Thymus (tissue), 11 donors: ENCODE data around the gene MTMR6. TPM values are rescaled to one million over a fixed set of nuclear protein-coding genes. Genes with fewer than 3 reads are reported as not detected.

Experiments
- DNase-seq, 9 donors: peaks; one replicate each; pipeline ENCODE4 v3.0.0-alpha.2; 2013; ENCODE audit warnings: low spot score in 9 of 9, low read depth in 6 of 9, missing footprints in 1 of 9
- H3K27ac ChIP-seq, 2 donors: one replicate each; pipeline ENCODE4 v1.5.1; 2013; ENCODE audit warnings: control low read depth in 1 of 2, low read depth in 1 of 2, low read length in 1 of 2, mild to moderate bottlenecking in 1 of 2, moderate library complexity in 1 of 2
- H3K27me3 ChIP-seq, 2 donors: one replicate each; pipeline ENCODE4 v1.5.1; 2013; ENCODE audit warnings: low read length in 1 of 2; ENCODE audit not compliant: control insufficient read depth in 2 of 2, insufficient read depth in 1 of 2
- H3K36me3 ChIP-seq, 2 donors: one replicate each; pipeline ENCODE4 v1.5.1; 2013; ENCODE audit warnings: low read length in 1 of 2, mild to moderate bottlenecking in 1 of 2, moderate library complexity in 1 of 2; ENCODE audit not compliant: control insufficient read depth in 2 of 2, insufficient read depth in 2 of 2
- H3K4me1 ChIP-seq, 2 donors: one replicate each; pipeline ENCODE4 v1.5.1; 2013; ENCODE audit warnings: low read length in 2 of 2; ENCODE audit not compliant: control insufficient read depth in 2 of 2, insufficient read depth in 2 of 2
- H3K4me3 ChIP-seq, 2 donors: one replicate each; pipeline ENCODE4 v1.5.1; 2013; ENCODE audit warnings: low read length in 2 of 2, control low read depth in 1 of 2, mild to moderate bottlenecking in 1 of 2
- H3K9me3 ChIP-seq, 2 donors: one replicate each; pipeline ENCODE4 v1.5.1; 2013; ENCODE audit warnings: low read length in 1 of 2, mild to moderate bottlenecking in 1 of 2; ENCODE audit not compliant: control insufficient read depth in 2 of 2, insufficient read depth in 1 of 2
- WGBS: extraction: QIAGEN DNeasy Blood & Tissue Kit; methylation state at CpG from one replicate; pipeline ENCODE4 v1.1.7; 2013; 5-methylcytosine and 5-hydroxymethylcytosine counted together
- polyA plus RNA-seq: library from polyadenylated mRNA; stranded (reverse); fragments of 200-250 nt; gene quantifications from one replicate; pipeline ENCODE4 v1.2.3, GENCODE V29; 2013
- total RNA-seq: library from RNA; stranded (reverse); fragments of 120-200 nt; gene quantifications from one replicate; pipeline ENCODE4 v1.2.4, GENCODE V29; 2013
- donor health status: healthy.

The MTMR6 gene
- total and polyA plus RNA-seq, 2 donors: 15.8 to 17.8 TPM

DNA sequence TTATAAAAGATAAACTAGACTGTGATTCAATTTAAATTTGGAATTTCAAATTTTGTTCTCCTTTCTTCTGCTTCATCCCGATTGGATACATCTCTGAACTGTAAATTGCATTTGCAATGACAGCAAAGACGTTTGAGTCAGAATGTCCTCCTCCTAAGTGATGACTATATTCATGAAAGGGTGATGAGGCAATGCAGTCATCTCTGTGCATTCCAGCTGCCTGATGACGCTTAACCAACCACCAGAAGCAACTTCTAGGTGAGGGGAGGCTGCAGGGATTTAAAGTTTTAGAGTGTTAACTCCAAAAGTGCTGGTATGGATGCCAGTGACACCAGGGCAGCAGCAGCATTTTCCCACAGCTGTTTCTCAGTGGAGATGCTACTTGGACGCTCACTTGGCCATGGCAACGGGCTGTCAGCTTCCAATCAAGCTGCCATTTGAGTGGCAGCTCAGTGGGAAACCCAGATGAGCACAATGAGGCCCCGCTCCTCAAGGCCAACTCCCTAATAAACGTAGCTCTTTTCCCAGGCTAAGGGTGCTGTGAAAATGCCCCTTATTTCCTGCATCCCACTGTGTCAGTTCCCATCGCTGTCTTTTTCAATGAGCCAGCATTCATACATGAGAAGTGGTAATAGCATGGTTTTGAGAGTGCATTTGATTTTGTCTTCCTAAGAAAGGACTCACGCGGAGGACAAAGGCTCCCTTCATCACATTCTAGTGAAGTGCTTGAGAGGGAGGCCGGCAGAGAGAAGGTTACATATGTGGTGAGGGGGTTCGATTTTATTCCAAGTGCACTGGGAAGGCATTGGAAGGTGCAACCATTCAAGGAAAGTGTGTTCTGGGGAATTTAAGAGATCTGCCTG, 70.0 kb downstream of the MTMR6 start:
- Histone ChIP-seq H3K36me3 (no peaks in the 10 kb centered on the region), H3K4me1 (no peaks in the 10 kb centered on the region), H3K27ac (no peak overlapping the region), H3K27me3 (peaks cover 0 to 2% of the 10 kb centered on the region in 2 donors), H3K9me3 (no peaks in the 10 kb centered on the region), H3K4me3 (no peak overlapping the region)
- DNase-seq: no peak
- 80% methylated on average over 12 of the region's 12 CpGs for WGBS

DNA sequence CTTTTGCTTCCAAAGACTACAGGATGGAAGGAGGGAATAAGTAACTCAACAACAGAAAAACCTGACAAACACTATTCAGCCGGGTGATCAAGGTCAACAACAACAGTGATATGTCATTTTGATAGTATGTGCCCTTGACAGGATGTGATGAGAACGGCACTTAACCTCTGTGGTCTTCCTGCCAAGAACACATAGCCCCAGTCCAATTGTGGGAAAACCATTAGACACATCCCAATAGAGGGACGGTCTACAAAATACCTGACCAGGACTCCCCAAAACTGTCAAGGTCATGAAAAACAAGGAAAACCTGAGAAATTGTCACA, 72.1 kb downstream of the MTMR6 start:
- Histone ChIP-seq H3K9me3 (no peaks in the 10 kb centered on the region), H3K27me3 (peaks cover 0 to 2% of the 10 kb centered on the region in 2 donors), H3K4me3 (no peak overlapping the region), H3K4me1 (no peaks in the 10 kb centered on the region), H3K36me3 (no peaks in the 10 kb centered on the region), H3K27ac (no peak overlapping the region)
- no peak for DNase-seq
- 62% methylated on average over 3 of the region's 3 CpGs for WGBS

DNA sequence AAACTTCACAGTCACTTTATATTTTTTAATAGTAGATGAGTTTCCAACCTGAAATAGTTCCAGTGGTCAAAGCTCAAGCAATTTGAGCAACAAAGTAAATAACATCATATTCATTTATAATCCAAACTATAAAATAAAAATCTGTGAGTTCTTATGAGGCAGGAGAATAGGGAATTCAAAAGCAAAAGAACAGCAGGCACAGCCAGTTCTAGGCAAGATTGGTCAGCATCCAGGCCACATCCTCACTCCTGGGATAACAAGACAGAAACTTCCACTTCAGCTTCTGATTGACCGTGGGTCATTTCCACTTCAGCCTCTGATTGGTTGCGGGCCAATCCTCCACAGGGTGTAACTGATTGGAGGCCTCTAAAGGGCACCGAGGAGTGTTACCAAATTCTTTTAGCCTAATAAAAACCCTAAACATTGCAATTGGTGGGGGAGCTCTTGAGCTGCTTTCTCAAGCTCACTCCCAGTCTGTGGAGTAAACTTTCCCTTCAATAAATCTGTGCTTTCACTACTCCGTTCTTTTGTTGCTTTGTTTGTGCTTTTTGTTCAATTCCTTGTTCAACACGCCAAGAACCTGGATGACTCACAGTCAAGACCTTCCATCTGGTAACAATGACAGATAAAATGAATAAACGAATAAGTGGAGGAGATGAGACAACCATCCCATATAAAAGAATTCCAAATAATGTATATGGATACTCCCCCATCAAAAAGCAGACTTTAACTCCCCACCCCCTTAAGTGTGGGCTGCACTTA, 72.6 kb downstream of the MTMR6 start:
- Histone ChIP-seq H3K27ac (no peak overlapping the region), H3K4me1 (no peaks in the 10 kb centered on the region), H3K36me3 (no peaks in the 10 kb centered on the region), H3K9me3 (no peaks in the 10 kb centered on the region), H3K4me3 (no peak overlapping the region), H3K27me3 (peaks cover 0 to 2% of the 10 kb centered on the region in 2 donors)
- no peak for DNase-seq
- 84% methylated on average over 6 of the region's 6 CpGs for WGBS

DNA sequence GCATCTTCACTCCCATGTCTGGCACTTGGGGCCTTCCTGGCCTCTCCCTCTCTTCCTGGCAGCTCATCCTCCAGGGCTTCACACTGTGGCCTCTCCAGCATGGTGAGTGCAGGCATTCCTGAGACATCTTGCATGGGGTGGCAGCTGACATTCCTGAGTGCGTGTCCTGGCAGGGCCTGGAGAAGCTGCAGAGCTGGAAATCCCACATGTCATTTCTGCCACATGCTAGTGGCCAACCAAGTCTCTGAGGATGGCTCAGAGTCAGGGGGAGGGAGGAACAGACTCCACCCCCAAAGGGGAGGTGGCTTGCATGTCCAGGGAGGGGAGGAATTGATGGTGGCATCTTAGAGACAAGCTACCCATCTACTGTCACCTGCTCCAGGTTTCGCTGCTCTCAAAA, 73.6 kb downstream of the MTMR6 start:
- H3K27ac ChIP-seq: no peak overlapping the region
- peaks cover 0 to 2% of the 10 kb centered on the region in 2 donors for H3K27me3 ChIP-seq
- H3K4me3 ChIP-seq: no peak overlapping the region
- no peak for DNase-seq
- WGBS: 95% methylated on average over 2 of the region's 2 CpGs
- H3K36me3 ChIP-seq: no peaks in the 10 kb centered on the region
- no peaks in the 10 kb centered on the region for H3K9me3 ChIP-seq
- no peaks in the 10 kb centered on the region for H3K4me1 ChIP-seq

DNA sequence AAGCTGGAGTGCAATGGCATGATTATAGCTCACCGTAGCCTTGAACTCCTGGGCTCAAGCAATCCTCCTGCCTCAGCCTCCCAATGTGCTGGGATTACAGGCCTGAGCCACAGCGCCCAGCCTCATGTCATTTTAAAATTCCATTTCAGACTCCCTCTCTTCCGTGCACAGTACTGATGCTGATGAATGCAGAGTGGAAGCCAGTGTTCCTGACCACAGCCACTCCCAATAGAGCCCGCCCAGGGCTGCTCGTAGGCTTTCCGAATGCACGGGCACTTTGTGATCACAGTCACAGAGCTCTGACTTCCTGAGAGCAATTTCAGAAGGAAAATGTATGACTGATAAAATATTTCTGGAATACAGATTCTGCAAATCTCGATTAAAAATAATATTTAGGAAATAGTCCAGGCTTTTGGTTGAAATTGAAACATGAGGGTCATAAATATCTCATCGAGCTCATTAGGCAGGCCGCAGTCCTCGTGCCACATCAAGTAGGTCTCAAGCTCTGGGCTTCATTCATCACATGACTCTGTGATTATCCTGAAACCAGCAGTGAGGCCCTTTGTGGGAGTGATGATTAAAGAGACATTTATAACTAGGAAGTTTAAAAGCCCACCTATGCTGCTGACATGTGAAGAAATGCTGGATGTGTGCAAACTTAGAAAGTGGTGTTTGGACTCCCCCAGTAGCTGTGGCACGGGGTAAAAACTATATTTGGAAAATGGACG, 76.3 kb downstream of the MTMR6 start:
- Histone ChIP-seq H3K4me1 (no peaks in the 10 kb centered on the region), H3K36me3 (no peaks in the 10 kb centered on the region), H3K27me3 (no peaks in the 10 kb centered on the region), H3K4me3 (no peak overlapping the region), H3K27ac (no peak overlapping the region), H3K9me3 (no peaks in the 10 kb centered on the region)
- no peak for DNase-seq
- 94% methylated on average over 13 of the region's 13 CpGs for WGBS

DNA sequence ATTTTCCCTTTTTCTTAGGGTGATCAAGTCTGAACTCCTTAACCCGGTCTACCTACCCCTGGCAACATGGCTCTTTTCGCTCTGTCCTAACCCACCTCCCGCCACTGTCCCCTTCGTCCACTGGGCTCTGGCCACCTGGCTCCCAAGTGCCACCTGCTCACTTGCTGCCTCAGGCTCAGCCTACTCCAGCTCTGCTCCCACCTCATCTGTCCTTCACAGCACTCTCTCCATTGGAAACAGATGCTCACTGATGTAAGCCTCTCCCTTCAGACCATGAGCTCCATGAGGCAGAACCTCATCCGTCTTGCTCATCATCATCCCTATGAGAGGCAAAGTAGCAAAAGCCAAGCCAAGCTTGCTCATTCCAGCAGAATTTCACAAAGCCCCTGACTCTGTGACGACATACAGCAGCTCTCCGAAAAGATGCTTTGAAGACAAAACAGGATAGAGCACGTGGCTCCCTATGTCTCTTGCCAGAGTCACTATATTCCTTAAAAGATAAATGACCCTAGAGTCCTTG, 79.9 kb downstream of the MTMR6 start:
- no peak overlapping the region for H3K27ac ChIP-seq
- no peaks in the 10 kb centered on the region for H3K9me3 ChIP-seq
- H3K27me3 ChIP-seq: peaks cover 0 to 3% of the 10 kb centered on the region in 2 donors
- no peak for DNase-seq
- no peaks in the 10 kb centered on the region for H3K36me3 ChIP-seq
- no peaks in the 10 kb centered on the region for H3K4me1 ChIP-seq
- 95% methylated on average over 8 of the region's 8 CpGs for WGBS
- H3K4me3 ChIP-seq: no peak overlapping the region

DNA sequence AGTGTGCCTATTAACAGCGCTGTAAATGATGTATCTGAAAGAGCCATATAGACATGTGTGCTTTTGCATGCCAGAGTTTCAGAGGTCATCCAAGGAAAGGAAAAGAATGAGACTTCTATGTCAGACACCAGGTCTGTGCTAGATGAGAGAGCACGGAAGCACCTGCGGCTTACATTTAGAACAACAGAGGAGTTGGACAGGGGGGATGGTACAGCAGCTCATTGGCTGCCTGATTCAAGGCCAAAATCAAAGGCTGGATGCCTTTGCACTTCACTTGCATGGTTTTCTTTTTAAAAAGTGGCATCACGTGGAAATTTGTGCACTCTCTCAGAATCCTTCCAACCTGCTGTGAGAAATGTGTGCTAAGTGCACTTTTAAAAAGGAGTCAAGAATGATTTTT, 82.4 kb downstream of the MTMR6 start:
- H3K36me3 ChIP-seq: no peaks in the 10 kb centered on the region
- H3K4me3 ChIP-seq: no peak overlapping the region
- peaks cover 0 to 3% of the 10 kb centered on the region in 2 donors for H3K27me3 ChIP-seq
- WGBS: 94% methylated on average over 4 of the region's 4 CpGs
- H3K27ac ChIP-seq: no peak overlapping the region
- peak in 4 of 9 donors; percentile 15 to 54 (median 34) for DNase-seq
- no peaks in the 10 kb centered on the region for H3K4me1 ChIP-seq
- H3K9me3 ChIP-seq: no peaks in the 10 kb centered on the region

DNA sequence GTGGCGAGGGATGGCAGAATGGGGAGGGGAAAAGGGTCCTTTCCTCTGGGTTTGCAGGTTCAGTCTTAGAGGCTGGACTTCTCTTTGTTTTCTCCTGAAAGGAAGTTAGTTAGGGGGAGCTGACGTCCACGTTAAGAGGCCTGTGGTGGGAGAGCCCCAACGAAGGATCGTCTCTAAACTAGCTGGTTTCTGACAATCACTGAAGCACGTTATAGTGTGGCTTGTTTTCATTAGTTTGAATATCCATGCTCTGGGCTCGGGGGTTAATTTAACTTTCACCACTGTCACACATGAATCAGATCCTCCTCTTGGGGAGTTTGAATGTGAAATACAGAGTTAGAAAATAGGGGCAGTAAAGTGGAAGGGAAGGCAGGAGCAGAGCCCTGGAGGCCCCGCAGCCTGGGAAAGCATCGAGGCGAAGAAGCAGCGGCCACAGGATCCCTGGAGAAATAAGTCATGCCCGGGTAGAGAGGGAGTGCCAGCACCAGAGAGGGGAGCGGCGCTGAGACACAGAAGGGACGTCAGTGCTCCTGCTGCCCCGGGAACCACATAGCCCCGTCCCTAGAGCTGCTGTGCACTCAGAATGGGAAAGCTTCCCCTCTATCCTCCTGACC, 84.1 kb downstream of the MTMR6 start:
- Histone ChIP-seq H3K4me1 (no peaks in the 10 kb centered on the region), H3K4me3 (no peak overlapping the region), H3K27me3 (peaks cover 0 to 3% of the 10 kb centered on the region in 2 donors), H3K27ac (no peak overlapping the region), H3K9me3 (no peaks in the 10 kb centered on the region), H3K36me3 (no peaks in the 10 kb centered on the region)
- 53% methylated on average over 17 of the region's 17 CpGs for WGBS
- no peak for DNase-seq
